HEK293 (cell line): Measurements from ENCODE around the gene HDHD2.

Source experiments
- CTCF ChIA-PET: fragments of 350-600 bp; formaldehyde crosslinking; extraction: SDS; loops from one replicate; lab custom pipeline; 2021; ENCODE audit warnings: antibody characterized with exemption; lab: Yijun Ruan, JAX
- POLR2A ChIA-PET: fragments of 300-600 bp; formaldehyde crosslinking; extraction: SDS; loops from one replicate; lab custom pipeline; 2020; ENCODE audit warnings: antibody characterized with exemption, inconsistent platforms; lab: Yijun Ruan, JAX
- H3K27ac ChIP-seq: fragments of 200-500 bp; sonication (Bioruptor generic); 2 replicates; pipeline ENCODE4 v1.5.1; 2014; ENCODE audit warnings: low read depth, low read length, control low read depth, inconsistent platforms; ENCODE audit errors: extremely low read depth
- H3K36me3 ChIP-seq, 2 experiments: fragments of 200-500 bp in 1 of 2; sonication (Bioruptor generic) in 1 of 2; 1 replicate in 1 of 2; 2 replicates in 1 of 2; pipeline ENCODE4 v1.5.1; 2014 to 2017; ENCODE audit warnings: inconsistent platforms in 2 of 2, low read length in 2 of 2; ENCODE audit not compliant: control insufficient read depth in 2 of 2, insufficient read depth in 1 of 2
- H3K4me1 ChIP-seq: fragments of 200-500 bp; sonication (Bioruptor generic); 2 replicates; pipeline ENCODE4 v1.5.1; 2014; ENCODE audit warnings: mild to moderate bottlenecking, low read length, inconsistent platforms; ENCODE audit not compliant: control insufficient read depth, insufficient read depth
- H3K4me3 ChIP-seq: 2 replicates; pipeline ENCODE4 v1.5.1; 2011; ENCODE audit warnings: low read depth, mild to moderate bottlenecking, control low read depth, low read length, moderate library complexity
- H3K9me3 ChIP-seq: fragments of 200-500 bp; sonication (Bioruptor generic); 2 replicates; pipeline ENCODE4 v1.5.1; 2014; ENCODE audit warnings: low read depth, low read length, inconsistent platforms; ENCODE audit not compliant: control insufficient read depth, insufficient read depth
- GFI1B ChIP-seq: fragments of 450-650 bp; formaldehyde crosslinking; IDR thresholded peaks from 2 replicates; pipeline ENCODE4 v1.5.1; 2016; ENCODE audit warnings: missing biosample characterization, missing genetic modification characterization
- MYNN ChIP-seq: fragments of 450-650 bp; formaldehyde crosslinking; IDR thresholded peaks from 2 replicates; pipeline ENCODE4 v1.5.1; 2016; ENCODE audit warnings: missing biosample characterization, missing genetic modification characterization, borderline replicate concordance
- SCRT1 ChIP-seq: fragments of 450-650 bp; formaldehyde crosslinking; IDR thresholded peaks from 2 replicates; pipeline ENCODE4 v1.5.1; 2016; ENCODE audit warnings: missing biosample characterization, missing genetic modification characterization, borderline replicate concordance
- SCRT2 ChIP-seq: fragments of 450-650 bp; formaldehyde crosslinking; IDR thresholded peaks from 2 replicates; pipeline ENCODE4 v1.5.1; 2016; ENCODE audit warnings: missing biosample characterization, missing genetic modification characterization
- SP7 ChIP-seq: fragments of 450-650 bp; formaldehyde crosslinking; IDR thresholded peaks from 2 replicates; pipeline ENCODE4 v1.5.1; 2016; ENCODE audit warnings: missing biosample characterization, missing genetic modification characterization
- TRIM28 ChIP-seq: IDR thresholded peaks from 2 replicates; pipeline ENCODE4 v1.6.1; 2011; ENCODE audit warnings: low read length, control low read depth, borderline replicate concordance
- ZBTB1 ChIP-seq: fragments of 450-650 bp; formaldehyde crosslinking; IDR thresholded peaks from 2 replicates; pipeline ENCODE4 v1.5.1; 2016; ENCODE audit warnings: missing biosample characterization, missing genetic modification characterization
- ZBTB17 ChIP-seq: fragments of 450-650 bp; formaldehyde crosslinking; IDR thresholded peaks from 2 replicates; pipeline ENCODE4 v1.5.1; 2016; ENCODE audit warnings: missing biosample characterization, missing genetic modification characterization
- ZNF138 ChIP-seq: fragments of 450-650 bp; formaldehyde crosslinking; IDR thresholded peaks from 2 replicates; pipeline ENCODE4 v1.5.1; 2016; ENCODE audit warnings: missing biosample characterization, missing genetic modification characterization, borderline replicate concordance
- ZNF175 ChIP-seq: fragments of 450-650 bp; formaldehyde crosslinking; IDR thresholded peaks from 2 replicates; pipeline ENCODE4 v1.5.1; 2016; ENCODE audit warnings: missing biosample characterization, missing genetic modification characterization
- ZNF221 ChIP-seq: fragments of 450-650 bp; formaldehyde crosslinking; IDR thresholded peaks from 2 replicates; pipeline ENCODE4 v1.5.1; 2017; ENCODE audit warnings: missing biosample characterization, missing genetic modification characterization, borderline replicate concordance
- ZNF354C ChIP-seq: fragments of 450-650 bp; formaldehyde crosslinking; IDR thresholded peaks from 2 replicates; pipeline ENCODE4 v1.5.1; 2016; ENCODE audit warnings: missing biosample characterization, missing genetic modification characterization, low read depth, borderline replicate concordance
- ZNF544 ChIP-seq: fragments of 450-650 bp; formaldehyde crosslinking; IDR thresholded peaks from 2 replicates; pipeline ENCODE4 v1.5.0; 2017; ENCODE audit warnings: missing biosample characterization, missing genetic modification characterization
- ZNF792 ChIP-seq: fragments of 450-650 bp; formaldehyde crosslinking; IDR thresholded peaks from 2 replicates; pipeline ENCODE4 v1.5.1; 2016; ENCODE audit warnings: missing biosample characterization, missing genetic modification characterization
- ZNF830 ChIP-seq: fragments of 450-650 bp; IDR thresholded peaks from 2 replicates; pipeline ENCODE4 v1.5.0; 2018; ENCODE audit warnings: missing biosample characterization, missing genetic modification characterization, low read depth, mild to moderate bottlenecking, moderate library complexity
- TF ChIP-seq, protein P1 (sequence below): fragments of 450-650 bp; formaldehyde crosslinking; IDR thresholded peaks from 2 replicates; pipeline ENCODE4 v1.5.1; 2016; ENCODE audit warnings: missing biosample characterization, missing genetic modification characterization
- TF ChIP-seq, protein P2 (sequence below): fragments of 450-650 bp; formaldehyde crosslinking; IDR thresholded peaks from 2 replicates; pipeline ENCODE4 v1.5.1; 2016; ENCODE audit warnings: missing biosample characterization, missing genetic modification characterization
- TF ChIP-seq, protein P3 (sequence below): fragments of 450-650 bp; formaldehyde crosslinking; IDR thresholded peaks from 2 replicates; pipeline ENCODE4 v1.5.1; 2016; ENCODE audit warnings: missing biosample characterization, missing genetic modification characterization
- TF ChIP-seq, protein P4 (sequence below): fragments of 450-650 bp; formaldehyde crosslinking; IDR thresholded peaks from 2 replicates; pipeline ENCODE4 v1.5.1; 2016; ENCODE audit warnings: missing biosample characterization, missing genetic modification characterization
- TF ChIP-seq, protein P5 (sequence below): fragments of 450-650 bp; formaldehyde crosslinking; IDR thresholded peaks from 2 replicates; pipeline ENCODE4 v1.5.1; 2016; ENCODE audit warnings: missing biosample characterization, missing genetic modification characterization
- TF ChIP-seq, protein P6 (sequence below): fragments of 450-650 bp; formaldehyde crosslinking; IDR thresholded peaks from 2 replicates; pipeline ENCODE4 v1.5.1; 2016; ENCODE audit warnings: missing biosample characterization, missing genetic modification characterization

HDHD2 gene

DNA sequence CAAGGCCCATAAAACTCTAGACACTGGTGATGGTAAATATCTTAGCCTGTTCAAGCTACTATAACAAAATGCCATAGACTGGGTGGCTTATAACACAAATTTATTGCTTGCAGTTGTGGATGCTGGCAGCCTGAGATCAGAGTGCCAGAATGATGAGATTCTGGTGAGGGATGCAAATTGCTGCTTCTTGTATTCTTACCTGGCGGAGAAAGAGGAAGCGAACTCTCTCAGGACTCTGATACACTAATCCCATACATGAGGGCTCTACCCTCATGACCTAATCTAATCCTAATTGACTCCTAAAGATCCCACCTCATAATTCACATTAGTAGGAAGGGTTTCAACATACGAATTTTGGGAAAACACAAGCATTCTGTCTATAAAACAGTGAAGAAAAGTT is 30.5 kb upstream of the HDHD2 start:
- CTCF ChIA-PET: no interaction called here
- H3K4me1 ChIP-seq: no peaks in the 10 kb centered on the region; the same call in 1 of the 2 replicates
- H3K36me3 ChIP-seq: no peaks in the 10 kb centered on the region
- H3K9me3 ChIP-seq: no peaks in the 10 kb centered on the region
- TF ChIP-seq ZNF138 (tag by site-specific recombination) (no peak), ZNF221 (tag by site-specific recombination) (no peak), ZNF830 (tag by site-specific recombination) (no peak), TRIM28 (no peak), ZNF544 (tag by site-specific recombination) (no peak), SCRT2 (tag by site-specific recombination) (no peak), ZBTB17 (tag by site-specific recombination) (no peak)
- TF ChIP-seq, protein P1, sequence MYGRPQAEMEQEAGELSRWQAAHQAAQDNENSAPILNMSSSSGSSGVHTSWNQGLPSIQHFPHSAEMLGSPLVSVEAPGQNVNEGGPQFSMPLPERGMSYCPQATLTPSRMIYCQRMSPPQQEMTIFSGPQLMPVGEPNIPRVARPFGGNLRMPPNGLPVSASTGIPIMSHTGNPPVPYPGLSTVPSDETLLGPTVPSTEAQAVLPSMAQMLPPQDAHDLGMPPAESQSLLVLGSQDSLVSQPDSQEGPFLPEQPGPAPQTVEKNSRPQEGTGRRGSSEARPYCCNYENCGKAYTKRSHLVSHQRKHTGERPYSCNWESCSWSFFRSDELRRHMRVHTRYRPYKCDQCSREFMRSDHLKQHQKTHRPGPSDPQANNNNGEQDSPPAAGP (tag by site-specific recombination): no peak
- no peak overlapping the region for H3K27ac ChIP-seq
- POLR2A ChIA-PET: no interaction called here
- H3K4me3 ChIP-seq: no peak overlapping the region

DNA sequence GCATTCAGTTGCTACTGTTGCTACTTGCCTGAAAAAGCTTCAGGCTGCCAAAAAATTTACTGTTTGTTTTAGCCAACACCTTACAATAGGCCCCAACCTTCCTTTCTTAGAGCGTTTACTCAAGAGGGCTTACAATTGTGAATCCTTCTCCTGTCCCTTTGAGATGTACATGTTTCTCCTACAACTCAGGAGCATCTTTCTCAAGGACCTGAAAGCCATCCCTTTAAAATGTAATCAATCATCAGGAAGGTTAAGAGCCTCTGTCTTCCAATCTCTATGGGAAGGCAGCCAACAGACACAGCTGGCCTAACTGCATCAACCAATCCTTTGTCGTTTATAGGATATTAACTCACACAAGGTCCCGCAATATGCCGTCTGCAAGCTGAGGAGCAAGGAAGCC is 29.2 kb upstream of the HDHD2 start:
- CTCF ChIA-PET: interaction anchor here (0.6 to 1.0 kb wide), 2 partner anchors 359 to 575 kb away, joined by 3 read pairs; no protein-coding TSS in a partner anchor
- H3K27ac ChIP-seq: no peak overlapping the region
- no peaks in the 10 kb centered on the region for H3K9me3 ChIP-seq
- no peak overlapping the region for H3K4me3 ChIP-seq
- TF ChIP-seq ZNF175 (tag by site-specific recombination): no peak
- no peak for TF ChIP-seq ZBTB1 (tag by site-specific recombination)
- TF ChIP-seq, protein P2, sequence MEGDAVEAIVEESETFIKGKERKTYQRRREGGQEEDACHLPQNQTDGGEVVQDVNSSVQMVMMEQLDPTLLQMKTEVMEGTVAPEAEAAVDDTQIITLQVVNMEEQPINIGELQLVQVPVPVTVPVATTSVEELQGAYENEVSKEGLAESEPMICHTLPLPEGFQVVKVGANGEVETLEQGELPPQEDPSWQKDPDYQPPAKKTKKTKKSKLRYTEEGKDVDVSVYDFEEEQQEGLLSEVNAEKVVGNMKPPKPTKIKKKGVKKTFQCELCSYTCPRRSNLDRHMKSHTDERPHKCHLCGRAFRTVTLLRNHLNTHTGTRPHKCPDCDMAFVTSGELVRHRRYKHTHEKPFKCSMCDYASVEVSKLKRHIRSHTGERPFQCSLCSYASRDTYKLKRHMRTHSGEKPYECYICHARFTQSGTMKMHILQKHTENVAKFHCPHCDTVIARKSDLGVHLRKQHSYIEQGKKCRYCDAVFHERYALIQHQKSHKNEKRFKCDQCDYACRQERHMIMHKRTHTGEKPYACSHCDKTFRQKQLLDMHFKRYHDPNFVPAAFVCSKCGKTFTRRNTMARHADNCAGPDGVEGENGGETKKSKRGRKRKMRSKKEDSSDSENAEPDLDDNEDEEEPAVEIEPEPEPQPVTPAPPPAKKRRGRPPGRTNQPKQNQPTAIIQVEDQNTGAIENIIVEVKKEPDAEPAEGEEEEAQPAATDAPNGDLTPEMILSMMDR (tag by site-specific recombination): no peak
- TF ChIP-seq, protein P3, sequence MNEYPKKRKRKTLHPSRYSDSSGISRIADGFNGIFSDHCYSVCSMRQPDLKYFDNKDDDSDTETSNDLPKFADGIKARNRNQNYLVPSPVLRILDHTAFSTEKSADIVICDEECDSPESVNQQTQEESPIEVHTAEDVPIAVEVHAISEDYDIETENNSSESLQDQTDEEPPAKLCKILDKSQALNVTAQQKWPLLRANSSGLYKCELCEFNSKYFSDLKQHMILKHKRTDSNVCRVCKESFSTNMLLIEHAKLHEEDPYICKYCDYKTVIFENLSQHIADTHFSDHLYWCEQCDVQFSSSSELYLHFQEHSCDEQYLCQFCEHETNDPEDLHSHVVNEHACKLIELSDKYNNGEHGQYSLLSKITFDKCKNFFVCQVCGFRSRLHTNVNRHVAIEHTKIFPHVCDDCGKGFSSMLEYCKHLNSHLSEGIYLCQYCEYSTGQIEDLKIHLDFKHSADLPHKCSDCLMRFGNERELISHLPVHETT (tag by site-specific recombination): no peak
- no peak for TF ChIP-seq SCRT1
- no peak for TF ChIP-seq ZNF792
- TF ChIP-seq ZNF354C (tag by site-specific recombination): no peak
- no peak for TF ChIP-seq SP7 (tag by site-specific recombination)
- TF ChIP-seq, protein P4, sequence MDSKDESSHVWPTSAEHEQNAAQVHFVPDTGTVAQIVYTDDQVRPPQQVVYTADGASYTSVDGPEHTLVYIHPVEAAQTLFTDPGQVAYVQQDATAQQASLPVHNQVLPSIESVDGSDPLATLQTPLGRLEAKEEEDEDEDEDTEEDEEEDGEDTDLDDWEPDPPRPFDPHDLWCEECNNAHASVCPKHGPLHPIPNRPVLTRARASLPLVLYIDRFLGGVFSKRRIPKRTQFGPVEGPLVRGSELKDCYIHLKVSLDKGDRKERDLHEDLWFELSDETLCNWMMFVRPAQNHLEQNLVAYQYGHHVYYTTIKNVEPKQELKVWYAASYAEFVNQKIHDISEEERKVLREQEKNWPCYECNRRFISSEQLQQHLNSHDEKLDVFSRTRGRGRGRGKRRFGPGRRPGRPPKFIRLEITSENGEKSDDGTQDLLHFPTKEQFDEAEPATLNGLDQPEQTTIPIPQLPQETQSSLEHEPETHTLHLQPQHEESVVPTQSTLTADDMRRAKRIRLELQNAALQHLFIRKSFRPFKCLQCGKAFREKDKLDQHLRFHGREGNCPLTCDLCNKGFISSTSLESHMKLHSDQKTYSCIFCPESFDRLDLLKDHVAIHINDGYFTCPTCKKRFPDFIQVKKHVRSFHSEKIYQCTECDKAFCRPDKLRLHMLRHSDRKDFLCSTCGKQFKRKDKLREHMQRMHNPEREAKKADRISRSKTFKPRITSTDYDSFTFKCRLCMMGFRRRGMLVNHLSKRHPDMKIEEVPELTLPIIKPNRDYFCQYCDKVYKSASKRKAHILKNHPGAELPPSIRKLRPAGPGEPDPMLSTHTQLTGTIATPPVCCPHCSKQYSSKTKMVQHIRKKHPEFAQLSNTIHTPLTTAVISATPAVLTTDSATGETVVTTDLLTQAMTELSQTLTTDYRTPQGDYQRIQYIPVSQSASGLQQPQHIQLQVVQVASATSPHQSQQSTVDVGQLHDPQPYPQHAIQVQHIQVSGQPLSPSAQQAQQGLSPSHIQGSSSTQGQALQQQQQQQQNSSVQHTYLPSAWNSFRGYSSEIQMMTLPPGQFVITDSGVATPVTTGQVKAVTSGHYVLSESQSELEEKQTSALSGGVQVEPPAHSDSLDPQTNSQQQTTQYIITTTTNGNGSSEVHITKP: no peak
- no peak for TF ChIP-seq GFI1B
- TF ChIP-seq, protein P5, sequence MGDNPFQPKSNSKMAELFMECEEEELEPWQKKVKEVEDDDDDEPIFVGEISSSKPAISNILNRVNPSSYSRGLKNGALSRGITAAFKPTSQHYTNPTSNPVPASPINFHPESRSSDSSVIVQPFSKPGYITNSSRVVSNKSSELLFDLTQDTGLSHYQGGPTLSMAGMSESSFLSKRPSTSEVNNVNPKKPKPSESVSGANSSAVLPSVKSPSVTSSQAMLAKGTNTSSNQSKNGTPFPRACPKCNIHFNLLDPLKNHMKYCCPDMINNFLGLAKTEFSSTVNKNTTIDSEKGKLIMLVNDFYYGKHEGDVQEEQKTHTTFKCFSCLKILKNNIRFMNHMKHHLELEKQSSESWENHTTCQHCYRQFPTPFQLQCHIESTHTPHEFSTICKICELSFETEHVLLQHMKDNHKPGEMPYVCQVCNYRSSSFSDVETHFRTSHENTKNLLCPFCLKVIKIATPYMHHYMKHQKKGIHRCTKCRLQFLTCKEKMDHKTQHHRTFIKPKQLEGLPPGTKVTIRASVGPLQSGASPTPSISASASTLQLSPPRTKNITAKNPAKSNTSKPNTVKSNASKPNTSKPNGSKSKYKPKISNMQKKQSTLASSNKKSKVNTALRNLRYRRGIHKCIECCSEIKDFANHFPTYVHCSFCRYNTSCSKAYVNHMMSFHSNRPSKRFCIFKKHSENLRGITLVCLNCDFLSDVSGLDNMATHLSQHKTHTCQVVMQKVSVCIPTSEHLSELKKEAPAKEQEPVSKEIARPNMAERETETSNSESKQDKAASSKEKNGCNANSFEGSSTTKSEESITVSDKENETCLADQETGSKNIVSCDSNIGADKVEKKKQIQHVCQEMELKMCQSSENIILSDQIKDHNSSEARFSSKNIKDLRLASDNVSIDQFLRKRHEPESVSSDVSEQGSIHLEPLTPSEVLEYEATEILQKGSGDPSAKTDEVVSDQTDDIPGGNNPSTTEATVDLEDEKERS: no peak
- no peak for TF ChIP-seq SCRT2 (tag by site-specific recombination)
- TF ChIP-seq MYNN (tag by site-specific recombination): no peak
- TF ChIP-seq, protein P6, sequence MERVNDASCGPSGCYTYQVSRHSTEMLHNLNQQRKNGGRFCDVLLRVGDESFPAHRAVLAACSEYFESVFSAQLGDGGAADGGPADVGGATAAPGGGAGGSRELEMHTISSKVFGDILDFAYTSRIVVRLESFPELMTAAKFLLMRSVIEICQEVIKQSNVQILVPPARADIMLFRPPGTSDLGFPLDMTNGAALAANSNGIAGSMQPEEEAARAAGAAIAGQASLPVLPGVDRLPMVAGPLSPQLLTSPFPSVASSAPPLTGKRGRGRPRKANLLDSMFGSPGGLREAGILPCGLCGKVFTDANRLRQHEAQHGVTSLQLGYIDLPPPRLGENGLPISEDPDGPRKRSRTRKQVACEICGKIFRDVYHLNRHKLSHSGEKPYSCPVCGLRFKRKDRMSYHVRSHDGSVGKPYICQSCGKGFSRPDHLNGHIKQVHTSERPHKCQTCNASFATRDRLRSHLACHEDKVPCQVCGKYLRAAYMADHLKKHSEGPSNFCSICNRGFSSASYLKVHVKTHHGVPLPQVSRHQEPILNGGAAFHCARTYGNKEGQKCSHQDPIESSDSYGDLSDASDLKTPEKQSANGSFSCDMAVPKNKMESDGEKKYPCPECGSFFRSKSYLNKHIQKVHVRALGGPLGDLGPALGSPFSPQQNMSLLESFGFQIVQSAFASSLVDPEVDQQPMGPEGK (tag by site-specific recombination): no peak
- peaks cover 6% of the 10 kb centered on the region for H3K4me1 ChIP-seq
- POLR2A ChIA-PET: no interaction called here
- no peaks in the 10 kb centered on the region; a peak in 1 of 3 replicates for H3K36me3 ChIP-seq
